GM19193 (cell line): Measurements from ENCODE around the gene INPP5A.

Experiments
- POLR2A ChIP-seq: IDR thresholded peaks from 4 replicates; pipeline ENCODE4 v1.6.1; 2011; ENCODE audit not compliant: insufficient read depth, insufficient read length; ENCODE audit errors: extremely low read depth

INPP5A gene

DNA sequence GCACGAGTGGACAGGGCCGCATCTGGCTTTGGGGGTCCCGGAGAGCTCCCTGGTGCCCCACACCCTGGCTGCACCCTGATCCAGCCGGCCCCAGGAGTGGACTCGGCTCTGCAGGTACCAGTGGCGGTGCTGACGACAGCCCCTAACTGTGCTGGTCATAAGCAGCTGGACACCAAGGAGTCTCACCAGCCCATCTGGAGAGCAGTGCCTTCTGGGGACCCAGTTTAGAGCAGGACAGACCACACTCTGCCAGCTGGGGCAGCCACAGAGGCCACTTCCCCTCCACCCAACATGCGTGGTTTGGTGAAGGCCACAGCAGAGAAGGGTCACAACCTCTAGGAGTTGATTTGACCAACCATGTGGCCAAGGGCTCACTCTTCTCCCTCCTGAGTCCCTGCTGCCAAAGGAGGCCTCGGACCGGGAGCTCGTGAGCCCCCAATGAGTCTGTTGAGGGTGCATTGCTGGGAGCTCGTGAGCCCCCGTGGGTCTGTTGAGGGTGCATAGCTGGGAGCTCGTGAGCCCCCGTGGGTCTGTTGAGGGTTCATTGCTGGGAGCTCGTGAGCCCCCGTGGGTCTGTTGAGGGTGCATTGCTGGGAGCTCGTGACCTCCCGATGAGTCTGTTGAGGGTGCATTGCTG lies 16.0 kb upstream of the INPP5A start:
- TF ChIP-seq POLR2A = no peak

DNA sequence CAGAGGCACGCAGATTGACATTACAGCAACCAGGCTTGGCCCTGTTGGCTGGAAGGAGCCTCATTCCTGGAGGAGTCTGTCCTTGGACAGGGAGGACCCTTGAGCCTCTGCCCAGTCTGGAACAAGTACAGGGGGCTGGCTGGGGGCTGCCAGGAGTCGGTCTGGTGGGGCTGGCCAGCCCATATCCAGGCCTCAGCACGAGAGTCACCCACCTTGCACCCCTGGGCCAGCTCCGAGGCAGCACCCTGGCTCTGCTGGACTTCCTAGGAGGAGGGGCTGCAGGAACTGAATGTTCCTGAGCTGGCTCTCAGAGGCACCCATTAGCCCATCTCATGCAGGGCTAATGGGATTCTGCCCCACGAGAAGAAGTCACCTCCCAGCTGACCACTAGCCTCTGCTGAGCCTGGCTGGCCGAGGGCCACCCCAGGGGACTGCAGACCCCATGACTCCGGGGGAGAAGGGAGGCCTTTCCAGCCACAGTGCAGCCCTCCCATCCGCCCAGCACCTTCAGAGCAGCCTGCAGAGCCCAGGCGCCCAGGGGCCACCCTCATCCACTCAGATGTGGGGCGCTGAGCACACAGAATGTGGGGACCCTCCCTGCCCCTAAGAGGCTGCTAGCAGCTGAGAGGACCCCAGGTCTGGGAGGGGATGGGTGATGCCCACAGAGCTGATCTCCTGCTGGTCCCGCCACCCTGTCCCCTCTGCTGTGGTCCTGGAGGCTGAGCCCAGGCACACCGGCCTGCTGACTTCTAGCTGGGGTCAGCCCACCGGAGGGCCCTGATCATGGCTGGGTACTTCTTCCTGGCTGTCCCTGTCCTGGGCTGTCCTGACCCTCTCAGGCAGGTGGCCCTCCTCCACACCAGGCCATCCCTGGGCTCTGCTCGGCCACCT lies 14.8 kb upstream of the INPP5A start:
- TF ChIP-seq POLR2A = no peak

DNA sequence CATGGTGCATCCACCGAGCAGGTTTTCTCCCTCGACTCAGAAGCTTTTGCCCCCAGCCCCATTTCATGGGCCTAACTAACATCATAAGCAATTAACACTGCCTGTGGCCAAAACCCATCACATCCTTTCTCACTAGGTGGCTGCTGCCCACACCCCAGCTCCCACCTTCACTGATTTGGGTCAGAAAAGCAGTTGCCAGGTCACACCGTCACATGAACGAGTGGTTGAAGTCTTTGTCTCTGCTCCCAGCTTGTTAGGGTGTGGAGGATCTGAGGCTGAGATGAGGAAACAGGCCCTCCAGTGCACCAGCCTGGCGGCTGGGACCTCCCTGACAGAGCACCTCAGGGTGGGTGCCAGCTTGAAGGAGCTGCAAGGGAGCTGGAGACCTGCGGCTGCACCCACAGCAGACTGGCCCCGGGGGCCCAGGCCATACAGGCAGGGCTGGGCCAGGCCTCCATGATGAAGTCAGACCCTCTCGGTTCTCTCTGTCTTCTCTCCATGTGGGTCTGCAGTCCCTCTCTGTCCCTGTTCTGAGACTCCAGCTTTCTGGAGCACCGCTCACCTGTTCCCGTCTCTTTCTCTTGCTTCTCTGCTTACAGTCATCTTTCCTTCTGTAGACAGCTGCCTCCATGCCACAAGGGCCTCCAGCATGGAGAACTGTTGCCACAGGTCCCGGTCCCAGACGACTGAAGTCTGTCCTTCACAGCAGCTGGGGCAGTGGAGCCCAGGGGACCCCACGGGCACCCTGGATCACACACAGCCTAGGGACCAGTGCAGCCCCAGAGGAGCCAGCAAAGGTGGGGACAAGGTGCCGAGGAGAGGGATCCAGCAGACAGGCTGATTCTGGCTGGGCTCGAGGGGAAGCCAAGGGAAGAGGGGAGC lies 13.8 kb upstream of the INPP5A start:
- TF ChIP-seq POLR2A = no peak

DNA sequence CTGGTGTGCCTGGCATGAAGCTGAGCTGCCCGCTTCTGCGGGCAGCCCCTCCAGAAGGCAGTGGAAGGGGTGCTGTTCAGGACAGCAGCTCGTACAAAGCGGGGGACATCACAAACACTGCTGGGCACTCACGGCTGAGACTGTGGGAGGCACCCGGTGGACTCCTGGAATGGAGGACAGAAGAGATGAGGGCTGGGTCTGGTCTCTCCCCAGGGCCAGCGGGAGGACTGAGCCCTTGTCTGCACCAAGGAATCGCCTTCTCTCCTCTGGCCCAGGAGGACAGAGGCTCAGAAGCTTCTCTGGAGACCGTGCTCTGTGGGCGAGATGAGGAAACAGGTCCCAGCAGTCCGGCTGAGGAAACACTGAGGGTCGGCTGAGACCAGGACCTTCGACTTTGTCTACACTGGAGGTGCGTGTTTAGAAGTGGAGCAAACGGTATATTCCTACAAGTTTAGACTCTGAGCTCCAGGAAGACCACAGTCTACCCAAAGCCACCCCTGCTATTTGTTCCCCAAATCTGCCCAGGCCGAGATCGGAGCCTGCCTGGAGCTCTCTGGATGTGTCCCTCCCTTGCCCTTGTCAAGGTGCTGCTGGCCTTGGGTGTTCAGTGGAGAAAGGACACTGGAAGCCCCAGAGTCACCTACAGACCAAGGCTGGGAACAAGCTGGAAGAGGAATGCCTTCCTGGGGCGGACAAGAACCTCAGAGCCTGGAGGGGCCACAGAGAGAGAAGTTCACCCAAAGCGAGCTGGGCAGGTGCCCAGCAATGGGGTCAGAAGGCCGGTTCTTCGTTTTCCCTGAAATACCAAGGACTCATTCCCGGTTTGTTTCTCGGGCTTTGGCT lies 12.9 kb upstream of the INPP5A start:
- TF ChIP-seq POLR2A = no peak

DNA sequence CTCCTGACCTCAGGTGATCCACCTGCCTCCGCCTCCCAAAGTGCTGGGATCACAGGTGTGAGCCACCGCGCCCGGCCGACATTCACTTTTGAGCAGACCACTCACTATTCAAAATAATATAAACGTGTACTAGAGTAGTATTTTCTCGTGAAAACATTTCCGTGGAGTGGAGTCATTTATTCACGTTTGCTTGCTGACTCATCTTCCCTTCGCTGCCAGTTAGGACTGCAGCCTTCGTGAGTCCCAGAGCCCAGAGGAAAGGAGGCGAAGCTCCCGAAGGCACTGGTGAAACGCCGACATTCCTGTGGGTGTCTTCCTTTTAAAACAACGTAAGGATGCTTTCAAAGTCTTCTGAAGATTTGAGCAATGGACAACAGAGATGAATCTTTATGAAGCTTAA lies 10.9 kb upstream of the INPP5A start:
- TF ChIP-seq POLR2A = no peak

DNA sequence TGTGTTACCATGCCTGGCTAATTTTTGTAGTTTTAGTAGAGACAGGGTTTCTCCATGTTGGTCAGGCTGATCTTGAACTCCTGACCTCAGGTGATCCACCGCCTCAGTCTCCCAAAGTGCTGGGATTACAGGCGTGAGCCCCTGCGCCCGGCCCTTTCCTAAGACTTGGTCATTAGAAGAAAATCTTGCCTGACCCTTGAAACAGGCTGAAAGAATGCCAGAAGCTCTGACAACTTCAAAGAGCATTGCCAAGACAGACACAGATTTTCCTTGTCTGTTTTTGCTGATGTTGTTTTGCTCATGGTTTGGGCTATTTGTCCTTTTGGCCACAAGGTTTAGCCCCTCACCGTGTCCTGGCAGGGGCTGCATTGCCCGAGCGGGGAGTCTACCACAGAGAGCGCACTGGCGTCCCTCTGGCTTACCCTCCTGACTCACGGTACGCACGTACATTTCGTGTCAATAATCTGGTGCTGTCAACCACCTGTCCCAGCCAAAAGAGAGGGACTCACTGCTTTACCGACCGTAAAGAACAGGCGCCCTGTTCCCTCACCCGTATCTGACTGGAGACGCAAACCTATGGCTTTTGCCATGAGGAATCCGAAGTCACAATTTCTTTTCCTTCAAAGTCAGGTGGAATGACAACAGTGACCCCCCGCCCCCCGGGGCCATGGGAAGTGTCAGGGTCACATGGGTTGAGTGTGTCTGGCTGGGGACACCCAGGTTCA lies 10.1 kb upstream of the INPP5A start:
- TF ChIP-seq POLR2A = no peak

DNA sequence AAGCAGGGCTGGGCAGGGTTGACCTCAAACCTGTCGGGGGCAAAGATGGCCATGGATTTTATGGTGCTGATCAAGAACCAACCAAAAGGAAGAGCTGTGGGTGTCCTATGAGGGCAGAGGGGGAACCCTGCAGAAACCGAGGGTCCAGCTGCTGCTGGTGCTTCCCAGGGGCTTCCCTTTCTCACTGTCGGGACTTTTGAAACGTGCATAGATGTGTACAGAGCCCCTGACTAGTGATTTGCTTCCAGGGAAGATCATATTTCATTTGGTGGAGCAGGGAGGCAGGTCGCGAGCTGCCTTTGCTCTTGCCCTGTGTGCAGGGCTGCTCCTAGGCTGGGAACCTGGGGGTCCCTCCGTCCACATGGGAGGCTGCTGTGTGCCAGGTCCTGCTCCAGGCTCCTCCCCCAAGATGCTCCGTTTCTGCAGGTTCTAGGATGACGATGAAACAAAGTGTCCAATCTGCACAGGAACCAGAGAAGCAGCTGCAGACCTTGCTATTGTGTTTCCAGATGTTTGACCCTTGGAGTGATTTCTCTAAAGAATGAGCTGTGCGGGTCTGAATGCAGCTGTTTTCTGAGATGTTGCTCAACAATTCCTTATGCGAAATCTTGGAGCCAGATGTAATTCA lies 9.4 kb upstream of the INPP5A start:
- no peak for TF ChIP-seq POLR2A

DNA sequence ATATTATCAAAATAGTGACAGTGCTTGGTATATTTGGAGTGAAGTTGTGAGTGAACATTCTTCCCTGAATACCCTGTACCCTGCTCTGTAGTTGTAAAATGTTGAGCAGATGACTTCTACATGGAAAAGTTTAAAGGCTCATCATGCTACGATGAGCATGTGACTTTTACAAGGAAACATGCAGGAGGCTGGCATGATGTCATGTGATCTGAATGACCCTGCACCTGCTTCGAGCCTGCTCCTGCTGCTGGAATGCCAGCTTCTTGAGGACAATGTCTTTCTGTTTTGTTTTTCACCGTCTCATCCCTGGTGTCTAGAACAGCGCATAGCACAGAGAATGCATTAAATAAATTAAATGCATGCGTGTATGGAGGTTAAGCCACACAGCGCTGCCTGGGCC lies 5.4 kb upstream of the INPP5A start:
- no peak for TF ChIP-seq POLR2A

DNA sequence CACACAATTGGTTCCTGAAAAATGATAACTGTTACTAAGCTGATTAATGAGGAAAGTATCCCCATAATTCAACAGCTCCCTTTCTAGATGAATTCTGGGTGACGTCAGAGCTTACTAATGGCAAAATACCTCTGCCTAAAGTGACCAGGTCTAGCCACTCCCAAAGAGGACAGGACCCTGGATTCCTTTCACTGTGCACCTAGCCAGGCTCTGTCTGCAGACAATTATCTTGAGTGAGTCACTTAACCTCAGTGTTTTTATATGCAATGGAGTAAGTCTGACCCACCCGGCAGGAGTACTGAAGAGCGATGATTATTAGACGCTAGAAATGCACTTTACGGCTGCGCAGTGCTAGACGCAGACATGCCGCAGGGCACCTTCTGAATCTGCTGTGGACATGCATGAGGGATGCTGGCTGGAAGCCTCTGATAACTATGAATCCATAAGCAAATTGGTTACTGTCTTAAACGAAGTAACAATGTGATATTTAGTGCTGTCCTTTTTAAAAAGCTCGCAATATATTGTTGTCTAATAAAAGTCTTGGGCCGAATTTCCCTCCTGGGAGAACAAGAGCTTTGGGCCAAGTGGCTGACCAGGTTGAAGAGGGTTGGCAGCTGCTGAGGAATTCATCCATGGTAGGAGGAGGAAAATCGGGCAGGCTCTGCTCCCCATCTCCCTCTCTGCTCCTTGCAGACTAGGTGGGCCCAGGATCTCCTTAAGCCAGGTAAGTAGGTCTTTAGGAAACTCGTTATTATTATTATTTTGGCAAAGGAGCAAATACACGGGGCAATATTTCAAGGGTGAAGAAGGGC lies 4.6 kb upstream of the INPP5A start:
- no peak for TF ChIP-seq POLR2A

DNA sequence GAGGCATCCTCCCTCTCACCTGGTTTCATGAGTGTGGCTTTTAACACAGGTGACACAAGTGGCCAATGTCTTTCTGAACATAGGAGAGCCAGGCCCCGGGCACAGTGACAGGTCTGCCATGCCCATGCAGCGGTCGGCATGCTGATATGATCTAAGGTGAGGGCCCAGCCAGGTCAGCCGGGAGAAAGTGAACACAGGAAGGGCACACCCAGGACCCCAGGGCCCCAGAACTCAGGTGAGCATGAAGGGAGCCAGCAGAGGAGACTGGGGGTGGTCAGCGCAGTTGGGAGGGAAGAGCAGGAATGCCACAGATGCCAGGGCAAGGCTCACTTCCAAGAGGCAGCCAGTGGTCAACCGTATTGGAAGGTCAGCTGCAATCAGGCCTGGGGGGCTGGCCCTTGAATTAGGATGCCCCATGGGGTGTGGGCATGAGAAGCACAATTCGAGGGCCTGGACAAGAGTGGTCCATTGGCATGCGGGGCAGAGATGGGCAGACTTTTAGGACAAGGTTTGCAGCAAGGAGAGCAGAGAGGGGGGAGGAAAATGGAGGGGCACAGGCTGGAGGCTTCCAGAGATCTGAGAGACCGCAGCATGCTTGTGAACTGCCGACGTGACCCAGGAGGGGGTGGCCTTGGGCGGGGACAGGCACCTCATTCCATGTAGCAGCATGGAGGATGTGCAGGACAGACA lies 3.9 kb upstream of the INPP5A start:
- no peak for TF ChIP-seq POLR2A

DNA sequence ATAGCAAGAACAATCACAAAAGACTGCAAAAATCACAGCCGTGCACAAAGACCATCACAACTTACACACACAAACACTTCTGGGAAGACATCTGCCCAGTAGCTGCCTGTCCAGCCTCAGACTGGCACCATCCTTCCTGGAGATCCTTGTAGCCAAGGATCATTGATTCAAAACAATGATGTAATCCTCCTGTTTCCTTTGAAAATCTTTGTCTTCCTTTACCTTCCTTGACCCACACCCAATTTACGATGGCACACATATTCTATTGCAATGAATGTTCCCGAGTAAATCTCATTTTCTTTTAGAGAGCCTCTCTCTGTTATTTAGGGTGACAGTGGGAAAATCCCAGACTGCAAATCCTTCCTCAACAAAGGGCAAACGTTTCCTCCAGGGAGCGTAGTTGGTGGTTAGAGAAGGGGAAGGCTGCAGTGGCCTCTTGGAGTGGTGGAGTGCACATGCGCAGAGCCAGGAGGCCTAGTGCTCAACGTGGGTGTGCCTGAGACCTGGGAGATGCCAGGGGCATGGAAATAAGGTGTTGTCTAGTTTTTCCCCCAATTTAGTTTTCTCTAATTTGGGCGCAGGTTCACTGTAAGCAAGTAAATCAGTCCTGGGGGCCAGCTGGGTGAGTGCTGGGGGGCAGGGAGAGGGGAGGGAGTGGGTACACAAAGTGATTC lies 3.1 kb upstream of the INPP5A start:
- no peak for TF ChIP-seq POLR2A
